K562 (cell line): ENCODE data around the gene SAMD9. TPM values are rescaled to one million over a fixed set of nuclear protein-coding genes. Genes with fewer than 3 reads are reported as not detected.
"Not testable (repeated sequence)": the region's sequence is repeated elsewhere in the genome, so short reads cannot be mapped to it uniquely, and the experiment has no call there.

Source experiments
- ATAC-seq: fragments of 200-7000 bp; cut with Tn5 transposase; 3 replicates; pipeline ENCODE4 v1.9.1; 2020; ENCODE audit warnings: moderate library complexity
- BruUV-seq: library from RNA; stranded (reverse); fragments of 400-500 nt; replicated peaks from 2 replicates; lab custom pipeline; 2021; lab: Mats Ljungman, UMichigan
- CTCF ChIA-PET: fragments of 300-600 bp; formaldehyde crosslinking; extraction: SDS; loops from one replicate; lab custom pipeline; 2021; ENCODE audit warnings: low intra/inter-chr PET ratio; lab: Yijun Ruan, JAX
- POLR2A ChIA-PET: fragments of 300-600, 350-650 bp; sonication (Branson Sonifier 250); formaldehyde crosslinking; extraction: SDS; loops from one replicate; lab custom pipeline; 2021; ENCODE audit warnings: antibody characterized with exemption, inconsistent platforms; lab: Yijun Ruan, JAX
- DNase-seq, 4 experiments: peaks; one replicate each; pipeline versions ENCODE4 v3.0.0 to v3.0.0-alpha.2; 2011 to 2018; ENCODE audit warnings: low spot score in 3 of 4, mixed read lengths in 3 of 4; ENCODE audit errors: extremely low read depth in 1 of 4
- FAIRE-seq: peaks from 2 replicates; lab custom pipeline; 2011; peaks lifted over from hg19 to GRCh38; lab: Jason Lieb, UNC
- H2AFZ ChIP-seq: 2 replicates; pipeline ENCODE4 v1.6.0; 2011; ENCODE audit warnings: low read depth, low read length, control low read depth, inconsistent platforms
- H3K27ac ChIP-seq: fragments of 200-600 bp; 3 replicates; pipeline ENCODE4 v1.8.0; 2011; ENCODE audit warnings: low read depth, mild to moderate bottlenecking, control low read depth, inconsistent platforms, low read length, moderate library complexity, mixed read lengths; ENCODE audit errors: extremely low read depth
- H3K27me3 ChIP-seq, 2 experiments: fragments of 300-600 bp in 1 of 2; 2 replicates in 1 of 2; 3 replicates in 1 of 2; pipeline versions ENCODE4 v1.6.0 to v1.8.0; 2011; ENCODE audit warnings: inconsistent platforms in 2 of 2, low read length in 2 of 2, mild to moderate bottlenecking in 1 of 2, mixed read lengths in 1 of 2, moderate library complexity in 1 of 2; ENCODE audit not compliant: control insufficient read depth in 2 of 2, insufficient read depth in 2 of 2
- H3K36me3 ChIP-seq: fragments of 300-600 bp; 3 replicates; pipeline ENCODE4 v1.8.0; 2011; ENCODE audit warnings: mild to moderate bottlenecking, low read length, inconsistent platforms; ENCODE audit not compliant: control insufficient read depth, insufficient read depth
- H3K4me1 ChIP-seq, 2 experiments: fragments of 200-600 bp in 1 of 2; replicated peaks in 1 of 2; 2 replicates in 1 of 2; 3 replicates in 1 of 2; pipeline versions ENCODE4 v1.5.1 to v1.8.0; 2011; ENCODE audit warnings: inconsistent platforms in 2 of 2, low read length in 2 of 2, mild to moderate bottlenecking in 1 of 2, mixed read lengths in 1 of 2, moderate library complexity in 1 of 2; ENCODE audit not compliant: control insufficient read depth in 2 of 2, insufficient read depth in 2 of 2
- H3K4me2 ChIP-seq: 2 replicates; pipeline ENCODE4 v1.6.1; 2011; ENCODE audit warnings: low read length, control low read depth, inconsistent platforms, mixed read lengths; ENCODE audit not compliant: insufficient read depth
- H3K4me3 ChIP-seq: fragments of 200-600 bp; sonication (generic), shearing (Covaris generic); 2 replicates; pipeline ENCODE4 v1.5.1; 2016; ENCODE audit warnings: control low read depth, inconsistent platforms
- H3K79me2 ChIP-seq: fragments of 200-600 bp; 3 replicates; pipeline ENCODE4 v1.8.0; 2011; ENCODE audit warnings: low read length, inconsistent platforms; ENCODE audit not compliant: control insufficient read depth, insufficient read depth
- H3K9ac ChIP-seq, 2 experiments: 2 replicates each; pipeline versions ENCODE4 v1.6.0 to v1.6.1; 2011; ENCODE audit warnings: low read depth in 2 of 2, low read length in 2 of 2, control low read depth in 1 of 2, inconsistent platforms in 1 of 2, mild to moderate bottlenecking in 1 of 2, mixed read lengths in 1 of 2; ENCODE audit not compliant: insufficient read depth in 1 of 2
- H3K9me1 ChIP-seq: one replicate; pipeline ENCODE4 v1.6.0; 2011; ENCODE audit warnings: inconsistent platforms, mild to moderate bottlenecking, low read length, moderate library complexity; ENCODE audit not compliant: control insufficient read depth, insufficient read depth
- H3K9me3 ChIP-seq: replicated peaks from 2 replicates; pipeline ENCODE4 v1.5.1; 2011; ENCODE audit warnings: low read depth, low read length, inconsistent platforms; ENCODE audit not compliant: control insufficient read depth, insufficient read depth
- H4K20me1 ChIP-seq: replicated peaks from 2 replicates; pipeline ENCODE4 v1.6.1; 2011; ENCODE audit warnings: low read length, inconsistent platforms, mixed read lengths; ENCODE audit not compliant: control insufficient read depth, insufficient read depth
- ASH1L ChIP-seq: fragments of 450-650 bp; IDR thresholded peaks from 2 replicates; pipeline ENCODE4 v1.6.1; 2018; ENCODE audit warnings: borderline replicate concordance, mild to moderate bottlenecking, low read depth; ENCODE audit not compliant: partially characterized antibody
- HNRNPK ChIP-seq: fragments of 200-400 bp; formaldehyde crosslinking; IDR thresholded peaks from one replicate; pipeline ENCODE4 v1.6.1; 2018; ENCODE audit warnings: mild to moderate bottlenecking, low read depth, low read length; ENCODE audit not compliant: poor library complexity, severe bottlenecking
- NFIC ChIP-seq: fragments of 450-650 bp; IDR thresholded peaks from 2 replicates; pipeline ENCODE4 v1.6.1; 2017; ENCODE audit warnings: mild to moderate bottlenecking, inconsistent platforms
- POLR2AphosphoS2 ChIP-seq: IDR thresholded peaks from 2 replicates; pipeline ENCODE4 v1.6.1; 2012; ENCODE audit warnings: low read length, improper control_type of control experiment
- POLR2H ChIP-seq: IDR thresholded peaks from 2 replicates; pipeline ENCODE4 v1.6.1; 2016; ENCODE audit warnings: missing genetic modification characterization, low read depth, mild to moderate bottlenecking, control low read depth, missing compliant biosample characterization, moderate library complexity
- RBM25 ChIP-seq: fragments of 200-400 bp; formaldehyde crosslinking; IDR thresholded peaks from 2 replicates; pipeline ENCODE4 v1.6.1; 2018; ENCODE audit warnings: low read length, low read depth, moderate library complexity; ENCODE audit not compliant: severe bottlenecking
- SRF ChIP-seq, 2 experiments: fragments of 250-450, 450-650 bp in 1 of 2; sonication (Bioruptor Pico) in 1 of 2; sonication (generic) in 1 of 2; formaldehyde crosslinking; IDR thresholded peaks; 2 replicates each; pipeline versions ENCODE4 v1.5.0 to v1.5.1; 2020 to 2022; ENCODE audit warnings: mild to moderate bottlenecking in 1 of 2, missing genetic modification reagents in 1 of 2
- ZBTB8A ChIP-seq: fragments of 450-650 bp; IDR thresholded peaks from 2 replicates; pipeline ENCODE4 v1.6.1; 2018; ENCODE audit warnings: mild to moderate bottlenecking, moderate library complexity; ENCODE audit not compliant: partially characterized antibody
- ZNF121 ChIP-seq: sonication (generic); formaldehyde crosslinking; conservative IDR thresholded peaks from 2 replicates; pipeline ENCODE4 v1.8.0; 2022; ENCODE audit warnings: missing genetic modification reagents
- ZNF668 ChIP-seq: fragments of 250-450 bp; sonication (Bioruptor Pico); IDR thresholded peaks from 2 replicates; pipeline ENCODE4 v1.8.0; 2022; ENCODE audit warnings: mild to moderate bottlenecking, inconsistent platforms
- WGBS: fragments of 100-300 bp; shearing (Covaris generic); methylation state at CpG from one replicate; pipeline ENCODE4 v1.1.6; 2016; ENCODE audit warnings: low coverage, mixed read lengths; ENCODE audit not compliant: insufficient coverage; ENCODE audit errors: missing lambda C conversion rate; 5-methylcytosine and 5-hydroxymethylcytosine counted together
- in situ Hi-C: fragments of 300-500 bp; cut with MboI; formaldehyde crosslinking; loops from 4 replicates; pipeline ENCODE4 v1.15.0; 2018; ENCODE audit warnings: inconsistent platforms, mixed read lengths
- intact Hi-C: fragments of 100-400 bp; cut with micrococcal nuclease; formaldehyde crosslinking; loops from 2 replicates; pipeline ENCODE4 v1.14.2; 2022
- polyA plus RNA-seq, 8 experiments: library from polyadenylated mRNA; depleted of rRNA in 4 of 8; stranded (reverse) in 5 of 8; unstranded in 3 of 8; fragments of >200 nt; fragmentation: Nextera tagmentation in 2 of 8; fragmentation: Illumina TruSeq in 1 of 8; extraction: Ambion mirVana in 2 of 8; extraction: Trizol in 1 of 8; gene quantifications; 2 replicates each; pipeline versions ENCODE4 v1.2.1 to v1.2.3, GENCODE V29; 2011 to 2014; ENCODE audit warnings: inconsistent platforms in 1 of 8, missing spikeins in 1 of 8
- total RNA-seq, 7 experiments: library from RNA; depleted of rRNA in 6 of 7; stranded (reverse); fragments of >200 nt in 6 of 7; fragmentation: Illumina TruSeq in 2 of 7; extraction: Trizol in 2 of 7; gene quantifications; 2 replicates each; pipeline versions ENCODE4 v1.2.1 to v1.2.3, GENCODE V29; 2011 to 2021; ENCODE audit warnings: low replicate concordance in 1 of 7

SAMD9 gene
- total and polyA plus RNA-seq, 9 of the 15 experiments (the other 6 are each of a cell fraction or from before 2014, with no cell fraction given): 1.0 to 4.0 (median 1.9) TPM

GRCh38 chr7:93056621-93057020 lies 61.2 kb downstream of the SAMD9 start:
- POLR2A ChIA-PET, H3K9ac ChIP-seq, H3K4me2 ChIP-seq, H2AFZ ChIP-seq, H3K4me3 ChIP-seq, ATAC-seq, H3K79me2 ChIP-seq, H3K27me3 ChIP-seq, DNase-seq, H4K20me1 ChIP-seq, H3K27ac ChIP-seq, H3K9me1 ChIP-seq, H3K36me3 ChIP-seq, H3K9me3 ChIP-seq: not testable (repeated sequence)
- intact Hi-C loops (loop anchor here (5.0 to 10.0 kb wide), 3 partner anchors 171 to 632 kb away; partner anchors contain the start of genes HEPACAM2, PEX1 and RBM48), in situ Hi-C loops (loop anchor here (5.0 to 10.0 kb wide), 2 partner anchors 362 to 434 kb away; no protein-coding TSS in a partner anchor)
- 18% methylated on average over 1 of the region's 1 CpG for WGBS
- CTCF ChIA-PET: interaction anchor here (0.6 to 2.9 kb wide), 4 partner anchors 10 to 436 kb away, joined by 3 to 44 read pairs (median 4); no protein-coding TSS in a partner anchor
- peak; percentile 46 for TF ChIP-seq RBM25
- peak; percentile 92 for TF ChIP-seq ZNF121
- TF ChIP-seq, all 486 proteins: peak for 2; not testable (repeated sequence) for 484
- not testable (repeated sequence) for BruUV-seq, FAIRE-seq
- H3K4me1 ChIP-seq: peaks cover 12 to 18% of the 10 kb centered on the region in 2 experiments; a peak in 4 of 5 replicates

- peak in 3 of 4 experiments; percentile 11 to 58 (median 55) for DNase-seq
- FAIRE-seq: peak; percentile 68
- no peak overlapping the region for H3K27ac ChIP-seq
- 0% methylated on average over 5 of the region's 5 CpGs for WGBS
- no peaks in the 10 kb centered on the region for H3K9me1 ChIP-seq
- H3K4me3 ChIP-seq: no peak overlapping the region
- H3K79me2 ChIP-seq: no peaks in the 10 kb centered on the region
- no peaks in the 10 kb centered on the region for H3K9me3 ChIP-seq
- no peaks in the 10 kb centered on the region for H4K20me1 ChIP-seq
- no peak overlapping the region for H3K4me2 ChIP-seq
- H2AFZ ChIP-seq: no peak overlapping the region
- BruUV-seq: no TSS peak
- H3K36me3 ChIP-seq: no peaks in the 10 kb centered on the region
- intact Hi-C loops: loop anchor here (1.0 to 10.0 kb wide), 8 partner anchors 172 to 631 kb away; partner anchors contain the start of genes CDK6, GATAD1, HEPACAM2 and PEX1
- ChIA-PET CTCF (interaction anchor here (0.6 to 2.9 kb wide), 12 partner anchors 9 to 1159 kb away, joined by 3 to 44 read pairs (median 4); no protein-coding TSS in a partner anchor), POLR2A (no interaction called here)
- no peak overlapping the region for H3K9ac ChIP-seq
- no peaks in the 10 kb centered on the region for H3K27me3 ChIP-seq
- ATAC-seq: peak; percentile 58
- in situ Hi-C loops: loop anchor here (5.0 to 10.0 kb wide), 2 partner anchors 361 to 433 kb away; no protein-coding TSS in a partner anchor
- H3K4me1 ChIP-seq: peaks cover 13 to 18% of the 10 kb centered on the region in 2 experiments; a peak in 4 of 5 replicates
- no peak for TF ChIP-seq HNRNPK
- no peak for TF ChIP-seq ASH1L
- TF ChIP-seq ZBTB8A: peak; percentile 8
- TF ChIP-seq POLR2AphosphoS2: no peak
- TF ChIP-seq NFIC: 0 out of 2 replicates have a peak, but pooled peaks have one; percentile 11
- TF ChIP-seq POLR2H (tag): peak; percentile 35; the same call in 1 of the 2 replicates
- TF ChIP-seq SRF (CRISPR knock-in tag; IDR thresholded peaks at IDR 0.05): no peak
- no peak for TF ChIP-seq ZNF668
Measured at GRCh38 chr7:93055543-93056107, 62.2 kb downstream of the SAMD9 start.
